A549 (cell line): ENCODE data around the gene STOM. TPM values are rescaled to one million over a fixed set of nuclear protein-coding genes. Genes with fewer than 3 reads are reported as not detected.

ENCODE experiments used
- ATAC-seq, 2 experiments: fragments of 200-7000 bp in 1 of 2; fragments of >200 bp in 1 of 2; cut with Nextera tagmentation in 1 of 2; cut with Tn5 transposase in 1 of 2; 3 replicates each; pipeline versions ENCODE4 v1.8.0 to v1.9.1; 2018 to 2020; ENCODE audit warnings: mild to moderate bottlenecking in 1 of 2, moderate library complexity in 1 of 2
- CTCF ChIA-PET: fragments of 300-600 bp; sonication (Branson Sonifier 250); formaldehyde crosslinking; extraction: SDS; loops from one replicate; lab custom pipeline; 2021; ENCODE audit warnings: antibody characterized with exemption, inconsistent platforms; lab: Yijun Ruan, JAX
- POLR2A ChIA-PET: fragments of 350-600 bp; formaldehyde crosslinking; extraction: SDS; loops from one replicate; lab custom pipeline; 2021; ENCODE audit warnings: antibody characterized with exemption, inconsistent platforms; lab: Yijun Ruan, JAX
- DNase-seq, 2 experiments: peaks; one replicate each; pipeline versions ENCODE4 v3.0.0 to v3.0.0-alpha.2; 2011 to 2016; ENCODE audit warnings: low read depth in 1 of 2, low spot score in 1 of 2
- FAIRE-seq: peaks from 2 replicates; lab custom pipeline; 2011; peaks lifted over from hg19 to GRCh38; lab: Jason Lieb, UNC
- H3K27ac ChIP-seq, 2 experiments: fragments of >200 bp; sonication (Bioruptor Twin); formaldehyde crosslinking; 3 replicates each; pipeline ENCODE4 v1.5.1; 2016 to 2017
- H3K4me1 ChIP-seq: fragments of >200 bp; sonication (Bioruptor Twin); formaldehyde crosslinking; 3 replicates; pipeline ENCODE4 v1.6.1; 2016
- H3K4me2 ChIP-seq: fragments of >200 bp; sonication (Bioruptor Twin); formaldehyde crosslinking; 3 replicates; pipeline ENCODE4 v1.6.1; 2016
- H3K4me3 ChIP-seq: fragments of >200 bp; sonication (Bioruptor Twin); formaldehyde crosslinking; 3 replicates; pipeline ENCODE4 v1.5.1; 2016
- H3K9me3 ChIP-seq: fragments of >200 bp; sonication (Bioruptor Twin); formaldehyde crosslinking; 3 replicates; pipeline ENCODE4 v1.6.1; 2016
- CHD2 ChIP-seq: fragments of 150-350 bp; IDR thresholded peaks from 2 replicates; pipeline ENCODE4 v1.6.1; 2014; ENCODE audit warnings: low read length; ENCODE audit not compliant: partially characterized antibody
- EHF ChIP-seq: fragments of 250-450 bp; sonication (Bioruptor Pico); IDR thresholded peaks from 2 replicates; pipeline ENCODE4 v1.5.0; 2020; ENCODE audit warnings: mild to moderate bottlenecking
- EP300 ChIP-seq, 2 experiments: fragments of >200 bp; sonication (Bioruptor Twin); formaldehyde crosslinking; IDR thresholded peaks; 2 replicates in 1 of 2; 3 replicates in 1 of 2; pipeline ENCODE4 v1.6.1; 2016 to 2017
- FOSB ChIP-seq: fragments of 250-450 bp; sonication (Bioruptor Pico); IDR thresholded peaks from 2 replicates; pipeline ENCODE4 v1.5.0; 2020; ENCODE audit warnings: mild to moderate bottlenecking, moderate library complexity
- HDAC2 ChIP-seq: fragments of 200-600 bp; sonication (generic); IDR thresholded peaks from 2 replicates; pipeline ENCODE4 v1.6.1; 2016
- JUN ChIP-seq, 2 experiments: fragments of >200 bp; sonication (Bioruptor Twin); formaldehyde crosslinking; IDR thresholded peaks; 2 replicates in 1 of 2; 3 replicates in 1 of 2; pipeline ENCODE4 v1.6.1; 2016 to 2017
- JUNB ChIP-seq: fragments of >200 bp; sonication (Bioruptor Twin); formaldehyde crosslinking; IDR thresholded peaks from 2 replicates; pipeline ENCODE4 v1.6.1; 2016
- KDM5A ChIP-seq: fragments of 200-600 bp; sonication (generic); IDR thresholded peaks from 2 replicates; pipeline ENCODE4 v1.6.1; 2016; ENCODE audit warnings: antibody characterized with exemption, mild to moderate bottlenecking
- NPAS2 ChIP-seq: fragments of 250-450 bp; sonication (Bioruptor Pico); IDR thresholded peaks from 2 replicates; pipeline ENCODE4 v1.8.0; 2022; ENCODE audit warnings: mild to moderate bottlenecking, moderate library complexity, borderline replicate concordance
- RAD21 ChIP-seq, 2 experiments: fragments of >200 bp in 1 of 2; sonication (Bioruptor Twin) in 1 of 2; formaldehyde crosslinking in 1 of 2; IDR thresholded peaks in 1 of 2; conservative IDR thresholded peaks in 1 of 2; 2 replicates in 1 of 2; 3 replicates in 1 of 2; pipeline ENCODE4 v1.6.1; 2012 to 2018; ENCODE audit warnings: inconsistent platforms in 1 of 2
- SREBF2 ChIP-seq: fragments of 450-650 bp; IDR thresholded peaks from 2 replicates; pipeline ENCODE4 v1.6.1; 2014; ENCODE audit warnings: mild to moderate bottlenecking, moderate library complexity
- TP53 ChIP-seq: fragments of 250-450 bp; sonication (Bioruptor Pico); IDR thresholded peaks from 2 replicates; pipeline ENCODE4 v1.5.0; 2021; ENCODE audit warnings: mild to moderate bottlenecking, moderate library complexity
- ZFP36 ChIP-seq: fragments of 450-650 bp; IDR thresholded peaks from 2 replicates; pipeline ENCODE4 v1.6.1; 2014; ENCODE audit warnings: borderline replicate concordance; ENCODE audit not compliant: partially characterized antibody
- WGBS: methylation state at CpG from one replicate; pipeline ENCODE4 v1.1.6; 2017; ENCODE audit errors: missing lambda C conversion rate; 5-methylcytosine and 5-hydroxymethylcytosine counted together
- polyA plus RNA-seq, 4 experiments: library from polyadenylated mRNA; depleted of rRNA in 3 of 4; stranded (reverse); fragments of >200 nt; fragmentation: RNase III in 1 of 4; extraction: RNeasy Plus Mini Kit Qiagen cat#74134 plus additional on column Dnase treatment in 1 of 4; gene quantifications; 2 replicates in 3 of 4; 3 replicates in 1 of 4; pipeline ENCODE4 v1.2.3, GENCODE V29; 2011 to 2017
- TF ChIP-seq, protein P1 (sequence below): fragments of >200 bp; sonication (Bioruptor Twin); formaldehyde crosslinking; IDR thresholded peaks from 2 replicates; pipeline ENCODE4 v1.6.1; 2016
- TF ChIP-seq, protein P2 (sequence below): fragments of 250-450 bp; sonication (Bioruptor Pico); IDR thresholded peaks from 2 replicates; pipeline ENCODE4 v1.5.0; 2020; ENCODE audit warnings: low read depth, mild to moderate bottlenecking, moderate library complexity
- TF ChIP-seq, protein P3 (sequence below): IDR thresholded peaks from 2 replicates; pipeline ENCODE4 v1.6.1; 2012
- TF ChIP-seq, protein P4 (sequence below): fragments of 250-450 bp; sonication (Bioruptor Pico); IDR thresholded peaks from 2 replicates; pipeline ENCODE4 v1.5.0; 2021; ENCODE audit warnings: mild to moderate bottlenecking, moderate library complexity, borderline replicate concordance
- TF ChIP-seq, protein P5 (sequence below): fragments of 200-600 bp; sonication (generic); IDR thresholded peaks from 2 replicates; pipeline ENCODE4 v1.6.1; 2016; ENCODE audit warnings: antibody characterized with exemption, mild to moderate bottlenecking, moderate library complexity

Gene STOM
- polyA plus RNA-seq, 2 of the 4 experiments (the other 2 are of a cell fraction) = 83.3 to 246 TPM

DNA sequence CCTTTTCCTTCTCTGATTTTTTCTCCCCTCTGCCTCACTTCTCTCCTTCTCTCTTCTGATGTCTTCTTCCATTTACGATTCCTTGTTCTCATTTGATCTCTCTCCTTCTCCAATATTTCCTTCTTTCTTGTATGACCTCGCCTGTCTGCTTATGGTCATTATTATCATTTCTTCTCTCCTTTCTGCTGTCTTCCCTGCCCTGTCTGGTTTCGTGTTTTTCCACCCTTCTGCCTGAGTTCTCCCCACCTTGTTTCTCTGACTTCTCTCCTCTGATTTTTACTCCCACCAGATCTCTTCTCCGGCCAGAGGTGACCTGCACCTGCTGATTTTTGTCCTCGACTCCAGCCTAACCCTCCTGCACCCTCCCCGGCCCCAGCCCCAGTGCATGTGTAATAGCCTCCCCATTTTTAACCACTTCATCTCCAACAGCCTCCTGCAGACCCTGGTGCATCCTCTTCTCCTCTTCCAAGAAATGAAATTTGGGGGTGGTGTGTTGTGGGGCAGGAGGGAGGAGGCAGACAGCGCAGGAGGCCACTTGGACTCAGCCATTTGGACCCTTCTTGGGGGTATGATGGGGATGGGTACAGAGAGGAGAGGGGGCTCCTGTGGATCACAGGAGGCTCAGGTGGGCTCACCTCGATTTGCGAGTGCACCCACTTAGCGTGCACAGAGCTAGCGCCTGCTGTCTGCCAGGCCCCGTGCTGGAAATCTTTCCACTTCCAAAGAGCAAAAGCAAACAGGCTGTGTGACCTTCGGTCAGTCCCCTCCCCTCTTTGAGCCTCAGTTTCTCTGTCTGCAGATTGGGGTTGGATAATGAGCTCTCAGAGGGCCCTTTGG is 69.5 kb downstream of the STOM start:
- WGBS = 64% methylated on average over 13 of the region's 13 CpGs
- Histone ChIP-seq H3K4me1 (peaks cover 40% of the 10 kb centered on the region), H3K27ac (peak overlapping the region; percentile 68 to 84), H3K4me2 (peak overlapping the region; percentile 96), H3K9me3 (no peaks in the 10 kb centered on the region), H3K4me3 (peak overlapping the region; percentile 60)
- ChIA-PET CTCF (interaction anchor here (0.6 to 11.6 kb wide), 7 partner anchors 12 to 22 kb away, joined by 3 to 127 read pairs (median 4); no protein-coding TSS in a partner anchor), POLR2A (no interaction called here)
- ATAC-seq (no peak), DNase-seq (no peak), FAIRE-seq (no peak)
- no peak for TF ChIP-seq CHD2
- no peak for TF ChIP-seq EHF (CRISPR knock-in tag)
- no peak for TF ChIP-seq FOSB (CRISPR knock-in tag)
- no peak for TF ChIP-seq SREBF2
- TF ChIP-seq, protein P1, sequence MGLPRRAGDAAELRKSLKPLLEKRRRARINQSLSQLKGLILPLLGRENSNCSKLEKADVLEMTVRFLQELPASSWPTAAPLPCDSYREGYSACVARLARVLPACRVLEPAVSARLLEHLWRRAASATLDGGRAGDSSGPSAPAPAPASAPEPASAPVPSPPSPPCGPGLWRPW = no peak
- TF ChIP-seq KDM5A = no peak

DNA sequence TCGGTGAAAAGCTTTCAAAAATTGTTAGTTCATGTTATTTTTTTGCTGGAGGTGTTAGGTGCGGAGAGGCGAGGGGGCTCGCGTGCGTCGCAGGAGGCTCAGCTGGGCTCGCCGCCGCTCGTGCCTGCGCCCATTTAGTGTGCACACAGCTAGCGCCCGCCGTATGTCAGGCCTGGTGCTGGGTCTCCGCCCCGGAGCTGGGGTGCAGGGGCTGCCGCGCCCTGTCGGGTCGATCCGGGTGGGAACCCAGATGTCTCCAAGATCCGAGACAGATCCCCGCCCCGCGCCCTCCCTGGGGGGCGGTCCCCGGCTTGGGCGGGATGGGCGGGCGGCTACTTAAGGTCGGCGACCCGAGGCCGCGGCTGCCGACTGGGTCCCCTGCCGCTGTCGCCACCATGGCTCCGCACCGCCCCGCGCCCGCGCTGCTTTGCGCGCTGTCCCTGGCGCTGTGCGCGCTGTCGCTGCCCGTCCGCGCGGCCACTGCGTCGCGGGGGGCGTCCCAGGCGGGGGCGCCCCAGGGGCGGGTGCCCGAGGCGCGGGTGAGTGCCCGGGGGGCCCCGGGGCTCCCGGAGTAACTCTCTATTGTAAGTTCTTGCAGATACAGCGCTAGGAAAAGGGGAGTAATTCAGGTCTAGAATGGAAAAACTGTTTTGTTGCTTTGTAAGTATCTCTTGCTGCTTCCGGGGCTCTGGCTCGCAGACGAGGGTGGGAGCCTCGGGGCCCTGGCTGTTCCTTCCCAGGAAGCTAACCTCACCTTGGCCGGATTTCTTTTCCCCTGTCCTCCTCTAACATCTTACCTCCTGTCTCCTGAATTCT is 70.4 kb downstream of the STOM start:
- CTCF ChIA-PET = interaction anchor here (0.8 to 2.5 kb wide), 8 partner anchors 12 to 100 kb away, joined by 3 to 15 read pairs (median 6); no protein-coding TSS in a partner anchor
- ATAC-seq (peak; percentile 60 to 65; a peak in 5 of 6 replicates), FAIRE-seq (no peak), DNase-seq (no peak)
- TF ChIP-seq JUN (IDR thresholded peaks at IDR 0.05) (no peak), RAD21 (conservative IDR thresholded peaks at IDR 0.05 in 1 of 2, IDR thresholded peaks at IDR 0.05 in 1 of 2) (no peak), HDAC2 (no peak), EP300 (IDR thresholded peaks at IDR 0.05) (no peak), JUNB (no peak), TP53 (no peak), NPAS2 (CRISPR knock-in tag) (no peak), ZFP36 (no peak)
- TF ChIP-seq, protein P2, sequence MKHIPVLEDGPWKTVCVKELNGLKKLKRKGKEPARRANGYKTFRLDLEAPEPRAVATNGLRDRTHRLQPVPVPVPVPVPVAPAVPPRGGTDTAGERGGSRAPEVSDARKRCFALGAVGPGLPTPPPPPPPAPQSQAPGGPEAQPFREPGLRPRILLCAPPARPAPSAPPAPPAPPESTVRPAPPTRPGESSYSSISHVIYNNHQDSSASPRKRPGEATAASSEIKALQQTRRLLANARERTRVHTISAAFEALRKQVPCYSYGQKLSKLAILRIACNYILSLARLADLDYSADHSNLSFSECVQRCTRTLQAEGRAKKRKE (CRISPR knock-in tag) = no peak
- TF ChIP-seq, protein P3, sequence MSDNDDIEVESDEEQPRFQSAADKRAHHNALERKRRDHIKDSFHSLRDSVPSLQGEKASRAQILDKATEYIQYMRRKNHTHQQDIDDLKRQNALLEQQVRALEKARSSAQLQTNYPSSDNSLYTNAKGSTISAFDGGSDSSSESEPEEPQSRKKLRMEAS = no peak
- TF ChIP-seq, protein P4, sequence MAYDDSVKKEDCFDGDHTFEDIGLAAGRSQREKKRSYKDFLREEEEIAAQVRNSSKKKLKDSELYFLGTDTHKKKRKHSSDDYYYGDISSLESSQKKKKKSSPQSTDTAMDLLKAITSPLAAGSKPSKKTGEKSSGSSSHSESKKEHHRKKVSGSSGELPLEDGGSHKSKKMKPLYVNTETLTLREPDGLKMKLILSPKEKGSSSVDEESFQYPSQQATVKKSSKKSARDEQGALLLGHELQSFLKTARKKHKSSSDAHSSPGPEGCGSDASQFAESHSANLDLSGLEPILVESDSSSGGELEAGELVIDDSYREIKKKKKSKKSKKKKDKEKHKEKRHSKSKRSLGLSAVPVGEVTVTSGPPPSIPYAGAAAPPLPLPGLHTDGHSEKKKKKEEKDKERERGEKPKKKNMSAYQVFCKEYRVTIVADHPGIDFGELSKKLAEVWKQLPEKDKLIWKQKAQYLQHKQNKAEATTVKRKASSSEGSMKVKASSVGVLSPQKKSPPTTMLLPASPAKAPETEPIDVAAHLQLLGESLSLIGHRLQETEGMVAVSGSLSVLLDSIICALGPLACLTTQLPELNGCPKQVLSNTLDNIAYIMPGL = no peak
- TF ChIP-seq, protein P5, sequence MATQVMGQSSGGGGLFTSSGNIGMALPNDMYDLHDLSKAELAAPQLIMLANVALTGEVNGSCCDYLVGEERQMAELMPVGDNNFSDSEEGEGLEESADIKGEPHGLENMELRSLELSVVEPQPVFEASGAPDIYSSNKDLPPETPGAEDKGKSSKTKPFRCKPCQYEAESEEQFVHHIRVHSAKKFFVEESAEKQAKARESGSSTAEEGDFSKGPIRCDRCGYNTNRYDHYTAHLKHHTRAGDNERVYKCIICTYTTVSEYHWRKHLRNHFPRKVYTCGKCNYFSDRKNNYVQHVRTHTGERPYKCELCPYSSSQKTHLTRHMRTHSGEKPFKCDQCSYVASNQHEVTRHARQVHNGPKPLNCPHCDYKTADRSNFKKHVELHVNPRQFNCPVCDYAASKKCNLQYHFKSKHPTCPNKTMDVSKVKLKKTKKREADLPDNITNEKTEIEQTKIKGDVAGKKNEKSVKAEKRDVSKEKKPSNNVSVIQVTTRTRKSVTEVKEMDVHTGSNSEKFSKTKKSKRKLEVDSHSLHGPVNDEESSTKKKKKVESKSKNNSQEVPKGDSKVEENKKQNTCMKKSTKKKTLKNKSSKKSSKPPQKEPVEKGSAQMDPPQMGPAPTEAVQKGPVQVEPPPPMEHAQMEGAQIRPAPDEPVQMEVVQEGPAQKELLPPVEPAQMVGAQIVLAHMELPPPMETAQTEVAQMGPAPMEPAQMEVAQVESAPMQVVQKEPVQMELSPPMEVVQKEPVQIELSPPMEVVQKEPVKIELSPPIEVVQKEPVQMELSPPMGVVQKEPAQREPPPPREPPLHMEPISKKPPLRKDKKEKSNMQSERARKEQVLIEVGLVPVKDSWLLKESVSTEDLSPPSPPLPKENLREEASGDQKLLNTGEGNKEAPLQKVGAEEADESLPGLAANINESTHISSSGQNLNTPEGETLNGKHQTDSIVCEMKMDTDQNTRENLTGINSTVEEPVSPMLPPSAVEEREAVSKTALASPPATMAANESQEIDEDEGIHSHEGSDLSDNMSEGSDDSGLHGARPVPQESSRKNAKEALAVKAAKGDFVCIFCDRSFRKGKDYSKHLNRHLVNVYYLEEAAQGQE = no peak
- Histone ChIP-seq H3K4me3 (peak overlapping the region; percentile 60), H3K27ac (peak overlapping the region; percentile 68 to 84), H3K9me3 (no peaks in the 10 kb centered on the region), H3K4me1 (peaks cover 38% of the 10 kb centered on the region), H3K4me2 (peak overlapping the region; percentile 96)
- POLR2A ChIA-PET = no interaction called here
- WGBS = 22% methylated on average over 37 of the region's 74 CpGs
